Erythroblast (primary cell): ENCODE data around the gene ZNRF3.

Source experiments
- GATA1 ChIP-seq: IDR thresholded peaks from 2 replicates; pipeline ENCODE4 v1.6.1; 2011; ENCODE audit warnings: low read depth, mild to moderate bottlenecking, control low read depth, low read length, moderate library complexity
- POLR2A ChIP-seq: IDR thresholded peaks from 2 replicates; pipeline ENCODE4 v1.6.1; 2011; ENCODE audit warnings: mild to moderate bottlenecking, low read length

GRCh38 chr22:29072979-29073617, 189.7 kb downstream of the ZNRF3 start, which contains the start of gene KREMEN1:
- TF ChIP-seq POLR2A (no peak), GATA1 (no peak)
